Transverse colon (tissue), 4 donors: ENCODE measurements around the gene NKG7. TPM values are rescaled to one million over a fixed set of nuclear protein-coding genes. Genes with fewer than 3 reads are reported as not detected.

Experiments used
- DNase-seq: peaks from one replicate; pipeline ENCODE4 v3.0.0-alpha.2; 2019
- H3K27ac ChIP-seq, 4 donors: fragments of 200-600 bp; sonication (generic); 2 replicates each; pipeline ENCODE4 v1.5.1; 2016 to 2018; ENCODE audit warnings: inconsistent platforms in 4 of 4
- H3K27me3 ChIP-seq: fragments of 200-600 bp; sonication (generic); 2 replicates; pipeline ENCODE4 v1.5.1; 2017; ENCODE audit warnings: inconsistent platforms
- H3K36me3 ChIP-seq, 4 donors: fragments of 200-600 bp; sonication (generic); 2 replicates each; pipeline ENCODE4 v1.5.1; 2017 to 2019; ENCODE audit warnings: inconsistent platforms in 4 of 4
- H3K4me1 ChIP-seq, 4 donors: fragments of 200-600 bp; sonication (generic); 2 replicates each; pipeline ENCODE4 v1.5.1; 2017 to 2020; ENCODE audit warnings: inconsistent platforms in 4 of 4
- H3K4me3 ChIP-seq, 4 donors: fragments of 200-600 bp; sonication (generic); 1 replicate in 1 of 4; 2 replicates in 3 of 4; pipeline versions ENCODE4 v1.5.1 to v1.6.1; 2017 to 2019; ENCODE audit warnings: inconsistent platforms in 4 of 4
- H3K9me3 ChIP-seq, 2 donors: fragments of 200-600 bp; sonication (generic); 2 replicates each; pipeline ENCODE4 v1.5.1; 2017 to 2019; ENCODE audit warnings: inconsistent platforms in 2 of 2
- CTCF ChIP-seq, 5 experiments: fragments of 200-600 bp in 3 of 5; fragments of 450-650 bp in 2 of 5; sonication (generic) in 3 of 5; IDR thresholded peaks; 1 replicate in 2 of 5; 2 replicates in 3 of 5; pipeline ENCODE4 v1.5.1; 2016 to 2017; ENCODE audit warnings: antibody characterized with exemption in 5 of 5, inconsistent platforms in 3 of 5, mild to moderate bottlenecking in 2 of 5, moderate library complexity in 1 of 5
- EP300 ChIP-seq: sonication (generic); formaldehyde crosslinking; IDR thresholded peaks from one replicate; pipeline ENCODE4 v1.6.1; 2017; ENCODE audit warnings: antibody characterized with exemption, low read depth
- POLR2A ChIP-seq: fragments of 450-650 bp; IDR thresholded peaks from one replicate; pipeline ENCODE4 v1.6.1; 2016; ENCODE audit warnings: antibody characterized with exemption, mild to moderate bottlenecking, moderate library complexity
- POLR2AphosphoS5 ChIP-seq, 3 donors: sonication (generic); formaldehyde crosslinking; IDR thresholded peaks; one replicate each; pipeline ENCODE4 v1.6.1; 2016; ENCODE audit warnings: antibody characterized with exemption in 3 of 3
- WGBS, 2 donors: methylation state at CpG; one replicate each; pipeline ENCODE4 v1.1.5; 2018; ENCODE audit warnings: low coverage in 1 of 2; 5-methylcytosine and 5-hydroxymethylcytosine counted together
- in situ Hi-C, 4 donors: fragments of 200-750 bp; cut with MboI; loops; one replicate each; pipeline versions ENCODE4 v1.15.0 to v1.15.1; 2017; ENCODE audit warnings: low sequenced_read_pairs in 3 of 4, low pct_ligation_motif_present in 1 of 4, low pct_unique_long_range_greater_than_20kb in 1 of 4
- intact Hi-C: fragments of 100-400 bp; cut with DNase I; formaldehyde crosslinking; loops from one replicate; pipeline ENCODE4 v1.15.1; 2023; ENCODE audit warnings: low total_unique reads
- total RNA-seq, 4 donors: library from RNA; depleted of rRNA; stranded (reverse); fragments of >200 nt; gene quantifications; one replicate each; pipeline ENCODE4 v1.1.0, GENCODE V29; 2016

Gene NKG7
- total RNA-seq, 4 donors from 2014 or later: 1.6 to 3.0 TPM; not detected in 2

- no peak for DNase-seq
- no peak overlapping the region for H3K4me3 ChIP-seq
- no peaks in the 10 kb centered on the region for H3K9me3 ChIP-seq
- in situ Hi-C loops (no loop called here), intact Hi-C loops (no loop called here)
- WGBS, 2 donors: 52 to 100% methylated on average over 1 to 8 of the region's 8 CpGs
- peaks cover 0 to 17% (median 7%) of the 10 kb centered on the region in 4 donors for H3K36me3 ChIP-seq
- TF ChIP-seq EP300: no peak
- no peaks in the 10 kb centered on the region for H3K4me1 ChIP-seq
- H3K27ac ChIP-seq: no peak overlapping the region
- no peaks in the 10 kb centered on the region for H3K27me3 ChIP-seq
Observed at GRCh38 chr19:51354742-51355148, 17.7 kb downstream of the NKG7 start.

GRCh38 chr19:51354103-51354741, 18.2 kb downstream of the NKG7 start:
- TF ChIP-seq POLR2A: no peak
- no peak for TF ChIP-seq EP300
- no peak for TF ChIP-seq POLR2AphosphoS5 (IDR thresholded peaks at IDR 0.05)
- TF ChIP-seq CTCF (IDR thresholded peaks at IDR 0.05): no peak
- Histone ChIP-seq H3K27me3 (no peaks in the 10 kb centered on the region), H3K9me3 (no peaks in the 10 kb centered on the region), H3K27ac (no peak overlapping the region), H3K4me3 (no peak overlapping the region), H3K36me3 (peaks cover 0 to 17% (median 7%) of the 10 kb centered on the region in 4 donors), H3K4me1 (no peaks in the 10 kb centered on the region)
- in situ Hi-C loops: no loop called here
- intact Hi-C loops: no loop called here
- 77% methylated on average over 12 of the region's 12 CpGs; no CpG with 5 or more reads in 1 of the 2 donors for WGBS, 2 donors
- DNase-seq: no peak

- intact Hi-C loops (no loop called here), in situ Hi-C loops (no loop called here)
- TF ChIP-seq POLR2A: no peak
- TF ChIP-seq CTCF (IDR thresholded peaks at IDR 0.05): no peak
- no peak for TF ChIP-seq EP300
- no peak for TF ChIP-seq POLR2AphosphoS5 (IDR thresholded peaks at IDR 0.05)
- DNase-seq: no peak
- 96% methylated on average over 9 of the region's 16 CpGs; no CpG with 5 or more reads in 1 of the 2 donors for WGBS, 2 donors
- Histone ChIP-seq H3K27ac (no peak overlapping the region), H3K36me3 (peaks cover 0 to 17% (median 7%) of the 10 kb centered on the region in 4 donors), H3K4me1 (no peaks in the 10 kb centered on the region), H3K4me3 (no peak overlapping the region), H3K9me3 (no peaks in the 10 kb centered on the region), H3K27me3 (no peaks in the 10 kb centered on the region)
Observed at GRCh38 chr19:51352783-51353360, 19.6 kb downstream of the NKG7 start.

GRCh38 chr19:51351266-51351990, 21.0 kb downstream of the NKG7 start:
- in situ Hi-C loops (no loop called here), intact Hi-C loops (no loop called here)
- WGBS, 2 donors: 96 to 100% methylated on average over 2 to 11 of the region's 11 CpGs
- H3K4me1 ChIP-seq: no peaks in the 10 kb centered on the region
- H3K27ac ChIP-seq: no peak overlapping the region
- TF ChIP-seq POLR2A (no peak), CTCF (IDR thresholded peaks at IDR 0.05) (no peak), POLR2AphosphoS5 (IDR thresholded peaks at IDR 0.05) (no peak), EP300 (no peak)
- peaks cover 0 to 17% (median 7%) of the 10 kb centered on the region in 4 donors for H3K36me3 ChIP-seq
- no peak for DNase-seq
- H3K4me3 ChIP-seq: no peak overlapping the region
- H3K9me3 ChIP-seq: no peaks in the 10 kb centered on the region
- H3K27me3 ChIP-seq: no peaks in the 10 kb centered on the region
